Body of pancreas (tissue), 4 donors: ENCODE measurements around the gene NBPF1. TPM values are rescaled to one million over a fixed set of nuclear protein-coding genes. Genes with fewer than 3 reads are reported as not detected.
"Not testable (repeated sequence)": the region's sequence is repeated elsewhere in the genome, so short reads cannot be mapped to it uniquely, and the experiment has no call there.

Source experiments
- ATAC-seq: fragments of 150-250 bp; one replicate; pipeline ENCODE4 v1.9.1; 2016
- DNase-seq, 4 donors: peaks; one replicate each; pipeline ENCODE4 v3.0.0-alpha.2; 2019
- H3K27ac ChIP-seq, 4 donors: fragments of 200-600 bp; sonication (generic); 1 replicate in 3 of 4; 2 replicates in 1 of 4; pipeline versions ENCODE4 v1.5.1 to v1.6.1; 2016 to 2019; ENCODE audit warnings: mild to moderate bottlenecking in 1 of 4, mixed read lengths in 1 of 4, moderate library complexity in 1 of 4
- H3K27me3 ChIP-seq, 2 donors: fragments of 200-600 bp; sonication (generic); one replicate each; pipeline ENCODE4 v1.6.0; 2016; ENCODE audit warnings: mild to moderate bottlenecking in 1 of 2
- H3K36me3 ChIP-seq, 2 donors: fragments of 200-600 bp; sonication (generic); replicated peaks in 1 of 2; 2 replicates each; pipeline ENCODE4 v1.5.1; 2016; ENCODE audit warnings: low read depth in 2 of 2; ENCODE audit not compliant: insufficient read depth in 1 of 2
- H3K4me1 ChIP-seq: fragments of 200-600 bp; sonication (generic); one replicate; pipeline ENCODE4 v1.6.0; 2016
- H3K4me3 ChIP-seq, 2 donors: fragments of 200-600 bp; sonication (generic); 1 replicate in 1 of 2; 2 replicates in 1 of 2; pipeline ENCODE4 v1.5.1; 2016 to 2019
- H3K9me3 ChIP-seq, 3 donors: fragments of 200-600 bp; sonication (generic); 1 replicate in 2 of 3; 2 replicates in 1 of 3; pipeline ENCODE4 v1.5.1; 2016
- CTCF ChIP-seq, 7 experiments: fragments of 450-650 bp in 4 of 7; fragments of 200-600 bp in 3 of 7; sonication (generic) in 3 of 7; IDR thresholded peaks; one replicate each; pipeline ENCODE4 v1.5.1; 2016 to 2019; ENCODE audit warnings: antibody characterized with exemption in 7 of 7
- POLR2A ChIP-seq, 3 donors: fragments of 450-650 bp; IDR thresholded peaks; one replicate each; pipeline ENCODE4 v1.6.1; 2016; ENCODE audit warnings: antibody characterized with exemption in 3 of 3, mild to moderate bottlenecking in 2 of 3
- WGBS, 2 donors: methylation state at CpG; one replicate each; pipeline ENCODE4 v1.1.5; 2017; 5-methylcytosine and 5-hydroxymethylcytosine counted together
- intact Hi-C: fragments of 100-400 bp; cut with DNase I; formaldehyde crosslinking; loops from one replicate; pipeline ENCODE4 v1.15.1; 2023
- total RNA-seq, 2 donors: library from RNA; depleted of rRNA; stranded (reverse); fragments of >200 nt; gene quantifications; one replicate each; pipeline ENCODE4 v1.1.0, GENCODE V29; 2016

Gene NBPF1
- total RNA-seq, 2 donors from 2014 or later, result 22.3 to 41.5 TPM

GRCh38 chr1:16625497-16626408 is 12.4 kb upstream of the NBPF1 start:
- intact Hi-C loops, result no loop called here
- H3K4me3 ChIP-seq, result no peak overlapping the region
- H3K27me3 ChIP-seq, result no peaks in the 10 kb centered on the region
- 89 to 91% methylated on average over 25 of the region's 25 CpGs for WGBS, 2 donors
- H3K36me3 ChIP-seq, result peaks cover 7 to 20% of the 10 kb centered on the region in 2 donors
- DNase-seq (peak in 2 of 4 donors; percentile 18 to 33), ATAC-seq (no peak)
- H3K4me1 ChIP-seq, result peaks cover 16% of the 10 kb centered on the region
- no peak overlapping the region for H3K27ac ChIP-seq
- no peak for TF ChIP-seq POLR2A (IDR thresholded peaks at IDR 0.05)
- TF ChIP-seq CTCF (IDR thresholded peaks at IDR 0.05), result no peak
- no peaks in the 10 kb centered on the region for H3K9me3 ChIP-seq

GRCh38 chr1:16623812-16624719 is 10.7 kb upstream of the NBPF1 start:
- H3K36me3 ChIP-seq, result peaks cover 7 to 19% of the 10 kb centered on the region in 2 donors
- intact Hi-C loops, result loop anchor here (5.0 kb wide), 1 partner anchor 323 kb away; no protein-coding TSS in a partner anchor
- H3K4me1 ChIP-seq, result peaks cover 16% of the 10 kb centered on the region
- DNase-seq (peak; percentile 83 to 99 (median 93)), ATAC-seq (peak; percentile 74)
- H3K4me3 ChIP-seq, H3K27me3 ChIP-seq, H3K9me3 ChIP-seq: not testable (repeated sequence)
- peak in 1 of 7 experiments; percentile 20 for TF ChIP-seq CTCF (IDR thresholded peaks at IDR 0.05)
- WGBS, 2 donors, result 51 to 52% methylated on average over 21 to 27 of the region's 27 CpGs
- peak overlapping the region; percentile 57 to 68 (median 66) for H3K27ac ChIP-seq

GRCh38 chr1:16623337-16623736 is 10.0 kb upstream of the NBPF1 start:
- WGBS, 2 donors, result 40 to 48% methylated on average over 7 of the region's 7 CpGs
- ATAC-seq (peak; percentile 25), DNase-seq (peak; percentile 68 to 94 (median 84))
- H3K27ac ChIP-seq, result peak overlapping the region; percentile 57 to 68 (median 66)
- H3K9me3 ChIP-seq, H3K4me3 ChIP-seq, H3K27me3 ChIP-seq: not testable (repeated sequence)
- peaks cover 7 to 17% of the 10 kb centered on the region in 2 donors for H3K36me3 ChIP-seq
- peaks cover 16% of the 10 kb centered on the region for H3K4me1 ChIP-seq
- intact Hi-C loops, result loop anchor here (5.0 kb wide), 1 partner anchor 324 kb away; no protein-coding TSS in a partner anchor

GRCh38 chr1:16621681-16622315 is 8.4 kb upstream of the NBPF1 start:
- WGBS, 2 donors, result 86 to 87% methylated on average over 9 of the region's 9 CpGs
- Histone ChIP-seq H3K36me3 (peaks cover 7 to 15% of the 10 kb centered on the region in 2 donors), H3K4me1 (peaks cover 16% of the 10 kb centered on the region)
- H3K4me3 ChIP-seq, ATAC-seq, H3K9me3 ChIP-seq, H3K27me3 ChIP-seq, H3K27ac ChIP-seq: not testable (repeated sequence)
- DNase-seq, result peak in 3 of 4 donors; percentile 7 to 29 (median 14)
- intact Hi-C loops, result loop anchor here (5.0 kb wide), 1 partner anchor 326 kb away; no protein-coding TSS in a partner anchor

- no peak for ATAC-seq
- peaks cover 16% of the 10 kb centered on the region for H3K4me1 ChIP-seq
- TF ChIP-seq CTCF (IDR thresholded peaks at IDR 0.05), result no peak
- no peak for TF ChIP-seq POLR2A (IDR thresholded peaks at IDR 0.05)
- H3K27ac ChIP-seq, result no peak overlapping the region
- intact Hi-C loops, result loop anchor here (5.0 kb wide), 1 partner anchor 326 kb away; no protein-coding TSS in a partner anchor
- no peak for DNase-seq
- peaks cover 7 to 12% of the 10 kb centered on the region in 2 donors for H3K36me3 ChIP-seq
- H3K4me3 ChIP-seq, result no peak overlapping the region
- WGBS, 2 donors, result 86% methylated on average over 2 of the region's 2 CpGs
- H3K27me3 ChIP-seq, result no peaks in the 10 kb centered on the region
- no peaks in the 10 kb centered on the region for H3K9me3 ChIP-seq
These were observed 7.9 kb upstream of the NBPF1 start for GRCh38 chr1:16621300-16621658.

- WGBS, 2 donors, result 85 to 86% methylated on average over 21 of the region's 21 CpGs
- not testable (repeated sequence) for H3K27me3 ChIP-seq, H3K4me3 ChIP-seq, H3K27ac ChIP-seq, H3K36me3 ChIP-seq, ATAC-seq, H3K9me3 ChIP-seq
- H3K4me1 ChIP-seq, result peaks cover 16% of the 10 kb centered on the region
- peak in 3 of 4 donors; percentile 17 to 44 (median 27) for DNase-seq
- intact Hi-C loops, result loop anchor here (5.0 kb wide), 1 partner anchor 327 kb away; no protein-coding TSS in a partner anchor
These were observed 6.6 kb upstream of the NBPF1 start for GRCh38 chr1:16619803-16620501.
